Karpas-422 (cell line): ENCODE results near the gene AP1S1. TPM values are rescaled to one million over a fixed set of nuclear protein-coding genes. Genes with fewer than 3 reads are reported as not detected.
A peak's percentile ranks its signal among the peaks of the same experiment; 100 is the strongest.

Source experiments
- DNase-seq: peaks from one replicate; pipeline ENCODE4 v3.0.0-alpha.2; 2015
- H2AFZ ChIP-seq: fragments of 200-600 bp; sonication (generic); 2 replicates; pipeline ENCODE4 v1.6.1; 2014; ENCODE audit warnings: antibody characterized with exemption, low read length, mixed read lengths
- H3K27ac ChIP-seq: fragments of 200-600 bp; sonication (generic); 2 replicates; pipeline ENCODE4 v1.5.1; 2014; ENCODE audit warnings: mild to moderate bottlenecking, low read length, moderate library complexity
- H3K27me3 ChIP-seq: fragments of 200-600 bp; sonication (generic); 2 replicates; pipeline ENCODE4 v1.6.1; 2014; ENCODE audit warnings: low read length, mixed read lengths
- H3K36me3 ChIP-seq: fragments of 200-600 bp; sonication (generic); 2 replicates; pipeline ENCODE4 v1.6.1; 2014; ENCODE audit warnings: low read length, mixed read lengths; ENCODE audit not compliant: insufficient read depth
- H3K4me1 ChIP-seq: fragments of 200-600 bp; sonication (generic); 2 replicates; pipeline ENCODE4 v1.6.1; 2014; ENCODE audit warnings: mild to moderate bottlenecking, low read length, mixed read lengths
- H3K4me2 ChIP-seq: fragments of 200-600 bp; sonication (generic); 2 replicates; pipeline ENCODE4 v1.6.1; 2014; ENCODE audit warnings: low read length, low read depth, mild to moderate bottlenecking; ENCODE audit not compliant: poor library complexity, severe bottlenecking
- H3K4me3 ChIP-seq: fragments of 200-600 bp; sonication (generic); 2 replicates; pipeline ENCODE4 v1.5.1; 2014; ENCODE audit warnings: mild to moderate bottlenecking, antibody characterized with exemption, low read length, mixed read lengths
- H3K79me2 ChIP-seq: fragments of 200-600 bp; sonication (generic); 2 replicates; pipeline ENCODE4 v1.6.1; 2014; ENCODE audit warnings: mild to moderate bottlenecking, low read length, mixed read lengths
- H3K9ac ChIP-seq: fragments of 200-600 bp; sonication (generic); 2 replicates; pipeline ENCODE4 v1.6.0; 2014; ENCODE audit warnings: low read length
- H3K9me2 ChIP-seq: fragments of 200-600 bp; sonication (generic), shearing (Covaris generic); replicated peaks from 2 replicates; pipeline ENCODE4 v1.6.0; 2014; ENCODE audit warnings: mild to moderate bottlenecking, low read length, moderate library complexity; ENCODE audit not compliant: insufficient read depth
- H3K9me3 ChIP-seq: fragments of 300-700, 200-600 bp; sonication (generic); 2 replicates; pipeline ENCODE4 v1.6.1; 2014; ENCODE audit warnings: low read length, mixed read lengths
- H4K20me1 ChIP-seq: fragments of 200-600 bp; sonication (generic); 2 replicates; pipeline ENCODE4 v1.6.1; 2014; ENCODE audit warnings: mild to moderate bottlenecking, antibody characterized with exemption, low read length, low read depth; ENCODE audit not compliant: insufficient read depth
- total RNA-seq: library from RNA; depleted of rRNA; stranded (reverse); fragments of >200 nt; shearing (Covaris generic); gene quantifications from 2 replicates; pipeline ENCODE4 v1.2.3, GENCODE V29; 2014; ENCODE audit warnings: low replicate concordance

The AP1S1 gene
- total RNA-seq, 1 experiment from 2014 or later = 150 TPM

GRCh38 chr7:101156866-101157589, 2.8 kb downstream of the AP1S1 start:
- Histone ChIP-seq H3K79me2 (peaks cover 24% of the 10 kb centered on the region), H3K27ac (no peak overlapping the region), H3K4me2 (no peak overlapping the region), H3K27me3 (no peaks in the 10 kb centered on the region), H2AFZ (no peak overlapping the region), H4K20me1 (no peaks in the 10 kb centered on the region), H3K9me3 (no peaks in the 10 kb centered on the region), H3K4me1 (peaks cover 23% of the 10 kb centered on the region), H3K9me2 (no peaks in the 10 kb centered on the region), H3K4me3 (no peak overlapping the region), H3K36me3 (peaks cover 4% of the 10 kb centered on the region; the same call in 1 of the 2 replicates), H3K9ac (no peak overlapping the region)
- DNase-seq = no peak

- Histone ChIP-seq H2AFZ (no peak overlapping the region), H3K9ac (no peak overlapping the region), H3K79me2 (peaks cover 23% of the 10 kb centered on the region), H3K9me2 (no peaks in the 10 kb centered on the region), H3K4me3 (no peak overlapping the region), H3K4me1 (peaks cover 39% of the 10 kb centered on the region), H3K27me3 (no peaks in the 10 kb centered on the region), H3K4me2 (no peak overlapping the region), H3K9me3 (no peaks in the 10 kb centered on the region), H3K27ac (no peak overlapping the region), H4K20me1 (peaks cover 12% of the 10 kb centered on the region), H3K36me3 (peaks cover 4% of the 10 kb centered on the region; the same call in 1 of the 2 replicates)
- no peak for DNase-seq
Observed at GRCh38 chr7:101159696-101160674, 5.7 kb downstream of the AP1S1 start.

GRCh38 chr7:101160910-101161309, 6.6 kb downstream of the AP1S1 start:
- DNase-seq = no peak
- no peaks in the 10 kb centered on the region for H3K9me3 ChIP-seq
- H3K27me3 ChIP-seq = no peaks in the 10 kb centered on the region
- H3K4me1 ChIP-seq = peaks cover 39% of the 10 kb centered on the region
- H2AFZ ChIP-seq = no peak overlapping the region
- peaks cover 14% of the 10 kb centered on the region; the same call in 1 of the 2 replicates for H3K79me2 ChIP-seq
- H4K20me1 ChIP-seq = peaks cover 18% of the 10 kb centered on the region
- H3K36me3 ChIP-seq = peaks cover 4% of the 10 kb centered on the region; the same call in 1 of the 2 replicates
- H3K9ac ChIP-seq = no peak overlapping the region
- H3K4me2 ChIP-seq = no peak overlapping the region
- no peak overlapping the region for H3K4me3 ChIP-seq
- H3K27ac ChIP-seq = no peak overlapping the region
- H3K9me2 ChIP-seq = no peaks in the 10 kb centered on the region

GRCh38 chr7:101161692-101162471, 7.6 kb downstream of the AP1S1 start:
- Histone ChIP-seq H3K4me2 (peak overlapping the region; percentile 78), H3K4me3 (peak overlapping the region; percentile 76), H3K9ac (peak overlapping the region; percentile 89), H2AFZ (no peak overlapping the region), H3K27me3 (no peaks in the 10 kb centered on the region), H4K20me1 (peaks cover 22% of the 10 kb centered on the region), H3K79me2 (0 out of 2 replicates have a peak, but pooled peaks cover 5% of the 10 kb centered on the region), H3K9me3 (no peaks in the 10 kb centered on the region), H3K9me2 (no peaks in the 10 kb centered on the region), H3K27ac (peak overlapping the region; percentile 89), H3K4me1 (peaks cover 34% of the 10 kb centered on the region), H3K36me3 (peaks cover 3% of the 10 kb centered on the region; the same call in 1 of the 2 replicates)
- DNase-seq = no peak

- DNase-seq = peak; percentile 94
- Histone ChIP-seq H3K9ac (peak overlapping the region; percentile 89), H3K36me3 (no peaks in the 10 kb centered on the region), H3K9me2 (no peaks in the 10 kb centered on the region), H3K27ac (peak overlapping the region; percentile 89), H4K20me1 (peaks cover 30% of the 10 kb centered on the region), H3K4me3 (peak overlapping the region; percentile 76), H3K4me2 (peak overlapping the region; percentile 78), H2AFZ (peak overlapping the region; percentile 59; the same call in 1 of the 2 replicates), H3K9me3 (no peaks in the 10 kb centered on the region), H3K79me2 (0 out of 2 replicates have a peak, but pooled peaks cover 5% of the 10 kb centered on the region), H3K27me3 (no peaks in the 10 kb centered on the region), H3K4me1 (peaks cover 33% of the 10 kb centered on the region)
Observed at GRCh38 chr7:101162551-101163278, 8.4 kb downstream of the AP1S1 start.

GRCh38 chr7:101163279-101164070, 9.2 kb downstream of the AP1S1 start:
- 0 out of 2 replicates have a peak, but pooled peaks cover 5% of the 10 kb centered on the region for H3K79me2 ChIP-seq
- H3K36me3 ChIP-seq = no peaks in the 10 kb centered on the region
- H3K27ac ChIP-seq = peak overlapping the region; percentile 89
- peak overlapping the region; percentile 89 for H3K9ac ChIP-seq
- H3K4me3 ChIP-seq = peak overlapping the region; percentile 76
- no peaks in the 10 kb centered on the region for H3K9me2 ChIP-seq
- peaks cover 33% of the 10 kb centered on the region for H3K4me1 ChIP-seq
- H2AFZ ChIP-seq = no peak overlapping the region
- peaks cover 30% of the 10 kb centered on the region for H4K20me1 ChIP-seq
- no peaks in the 10 kb centered on the region for H3K9me3 ChIP-seq
- peak overlapping the region; percentile 78 for H3K4me2 ChIP-seq
- no peaks in the 10 kb centered on the region for H3K27me3 ChIP-seq
- DNase-seq = peak; percentile 91
